Vagina (tissue), 2 donors: Measurements from ENCODE around the gene TBXT. TPM values are rescaled to one million over a fixed set of nuclear protein-coding genes. Genes with fewer than 3 reads are reported as not detected.

Source experiments
- DNase-seq, 2 donors: peaks; one replicate each; pipeline ENCODE4 v3.0.0-alpha.2; 2017; ENCODE audit errors: extremely low spot score in 2 of 2
- H3K27ac ChIP-seq: fragments of 200-600 bp; sonication (generic); one replicate; pipeline ENCODE4 v1.5.1; 2019
- H3K27me3 ChIP-seq: fragments of 200-600 bp; sonication (generic); one replicate; pipeline ENCODE4 v1.5.1; 2019
- H3K36me3 ChIP-seq, 2 donors: fragments of 200-600 bp; sonication (generic); one replicate each; pipeline ENCODE4 v1.5.1; 2017 to 2019
- H3K4me1 ChIP-seq: fragments of 200-600 bp; sonication (generic); one replicate; pipeline ENCODE4 v1.5.1; 2019
- H3K4me3 ChIP-seq, 2 donors: fragments of 200-600 bp; sonication (generic); 1 replicate in 1 of 2; 2 replicates in 1 of 2; pipeline ENCODE4 v1.5.1; 2016 to 2019
- H3K9me3 ChIP-seq: fragments of 200-600 bp; sonication (generic); one replicate; pipeline ENCODE4 v1.5.1; 2019
- CTCF ChIP-seq, 3 experiments: fragments of 450-650 bp in 2 of 3; fragments of 200-600 bp in 1 of 3; sonication (generic) in 1 of 3; IDR thresholded peaks; one replicate each; pipeline ENCODE4 v1.5.1; 2017 to 2019; ENCODE audit warnings: antibody characterized with exemption in 3 of 3, mild to moderate bottlenecking in 2 of 3, moderate library complexity in 2 of 3
- POLR2A ChIP-seq, 2 donors: fragments of 450-650 bp; IDR thresholded peaks; one replicate each; pipeline ENCODE4 v1.6.1; 2017; ENCODE audit warnings: antibody characterized with exemption in 2 of 2, mild to moderate bottlenecking in 2 of 2, moderate library complexity in 2 of 2
- POLR2AphosphoS5 ChIP-seq, 2 donors: sonication (generic); formaldehyde crosslinking; IDR thresholded peaks; one replicate each; pipeline ENCODE4 v1.9.0; 2017; ENCODE audit warnings: antibody characterized with exemption in 2 of 2, mild to moderate bottlenecking in 2 of 2, low read depth in 1 of 2; ENCODE audit not compliant: insufficient read depth in 1 of 2
- intact Hi-C: fragments of 100-400 bp; cut with DNase I; formaldehyde crosslinking; loops from one replicate; pipeline ENCODE4 v1.15.1; 2023
- total RNA-seq: library from RNA; depleted of rRNA; stranded (reverse); fragments of >200 nt; gene quantifications from one replicate; pipeline ENCODE4 v1.2.3, GENCODE V29; 2016

TBXT gene
- total RNA-seq, 1 donor from 2014 or later: not detected

- TF ChIP-seq POLR2AphosphoS5 (IDR thresholded peaks at IDR 0.05; ENCODE audit: insufficient read depth in 1 of 2, low read depth in 1 of 2) (no peak), POLR2A (IDR thresholded peaks at IDR 0.05) (no peak), CTCF (IDR thresholded peaks at IDR 0.05) (no peak)
- H3K27ac ChIP-seq: no peak overlapping the region
- H3K9me3 ChIP-seq: no peaks in the 10 kb centered on the region
- no peaks in the 10 kb centered on the region for H3K36me3 ChIP-seq
- H3K4me1 ChIP-seq: no peaks in the 10 kb centered on the region
- DNase-seq: no peak
- no peaks in the 10 kb centered on the region for H3K27me3 ChIP-seq
- intact Hi-C loops: no loop called here
- no peak overlapping the region for H3K4me3 ChIP-seq
Measured at GRCh38 chr6:166203641-166204222, 36.1 kb upstream of the TBXT start.

DNA sequence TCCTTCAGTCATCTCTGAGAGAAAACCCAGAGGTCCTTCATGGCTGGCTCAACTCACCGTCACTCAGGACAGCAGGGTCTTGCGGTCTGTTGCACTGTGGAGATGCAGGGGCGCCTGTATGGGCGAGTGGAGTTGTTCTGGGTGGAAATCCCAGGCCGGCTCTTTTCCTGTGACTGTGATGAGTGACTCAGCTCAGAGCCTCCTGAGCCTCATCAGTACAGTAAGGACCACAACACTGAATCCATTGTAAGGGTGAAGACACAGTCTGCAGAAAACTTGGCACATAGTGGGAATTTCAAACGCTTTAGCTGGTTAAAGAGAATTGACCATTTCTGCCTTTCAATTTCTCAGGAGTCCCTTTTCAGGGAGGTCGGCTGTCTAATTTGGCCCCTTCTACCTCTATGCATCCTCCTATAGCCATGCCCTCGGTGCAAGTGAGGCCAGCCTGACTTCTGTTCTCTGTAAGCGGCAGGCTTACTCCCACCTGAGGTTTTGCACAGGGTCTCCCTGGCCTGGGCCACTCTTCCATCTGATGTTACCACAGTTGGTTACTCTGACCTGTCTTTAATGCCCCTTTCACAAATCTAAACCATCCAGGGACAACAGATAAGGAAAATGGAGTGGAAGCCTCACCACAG is 35.5 kb upstream of the TBXT start:
- no peaks in the 10 kb centered on the region for H3K36me3 ChIP-seq
- H3K4me3 ChIP-seq: no peak overlapping the region
- no peaks in the 10 kb centered on the region for H3K4me1 ChIP-seq
- no peak for TF ChIP-seq CTCF (IDR thresholded peaks at IDR 0.05)
- no peak for DNase-seq
- no peak overlapping the region for H3K27ac ChIP-seq
- H3K9me3 ChIP-seq: no peaks in the 10 kb centered on the region
- intact Hi-C loops: no loop called here
- no peaks in the 10 kb centered on the region for H3K27me3 ChIP-seq

GRCh38 chr6:166202321-166202733 is 34.7 kb upstream of the TBXT start:
- H3K9me3 ChIP-seq: no peaks in the 10 kb centered on the region
- H3K36me3 ChIP-seq: no peaks in the 10 kb centered on the region
- TF ChIP-seq CTCF (IDR thresholded peaks at IDR 0.05): no peak
- no peak for TF ChIP-seq POLR2A (IDR thresholded peaks at IDR 0.05)
- no peak for TF ChIP-seq POLR2AphosphoS5 (IDR thresholded peaks at IDR 0.05; ENCODE audit: insufficient read depth in 1 of 2, low read depth in 1 of 2)
- no peak overlapping the region for H3K4me3 ChIP-seq
- intact Hi-C loops: no loop called here
- H3K27ac ChIP-seq: no peak overlapping the region
- no peak for DNase-seq
- H3K4me1 ChIP-seq: no peaks in the 10 kb centered on the region
- H3K27me3 ChIP-seq: no peaks in the 10 kb centered on the region

DNA sequence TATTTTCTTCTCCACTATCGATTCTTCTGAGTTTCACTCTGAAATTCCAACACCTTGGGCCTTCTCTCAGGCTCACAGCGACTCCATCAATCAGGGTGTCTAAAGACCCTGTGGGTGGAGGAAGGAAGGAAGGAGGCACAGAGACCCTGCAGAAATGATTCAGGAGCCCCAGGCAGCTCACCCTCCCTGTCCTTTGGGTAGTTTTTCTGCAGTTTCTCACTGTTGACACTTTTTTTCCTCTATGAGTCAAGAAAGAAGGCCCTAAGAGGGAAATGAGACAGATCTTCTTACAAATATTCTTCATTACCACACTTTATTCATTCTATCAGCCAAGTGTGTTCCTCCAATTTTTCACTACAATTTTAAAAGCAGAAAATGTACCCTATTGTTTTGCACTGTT is 34.2 kb upstream of the TBXT start:
- H3K4me1 ChIP-seq: no peaks in the 10 kb centered on the region
- no peaks in the 10 kb centered on the region for H3K27me3 ChIP-seq
- DNase-seq: no peak
- no peak overlapping the region for H3K27ac ChIP-seq
- intact Hi-C loops: no loop called here
- no peaks in the 10 kb centered on the region for H3K36me3 ChIP-seq
- TF ChIP-seq POLR2A (IDR thresholded peaks at IDR 0.05): no peak
- no peak for TF ChIP-seq CTCF (IDR thresholded peaks at IDR 0.05)
- TF ChIP-seq POLR2AphosphoS5 (IDR thresholded peaks at IDR 0.05; ENCODE audit: insufficient read depth in 1 of 2, low read depth in 1 of 2): no peak
- no peaks in the 10 kb centered on the region for H3K9me3 ChIP-seq
- no peak overlapping the region for H3K4me3 ChIP-seq

GRCh38 chr6:166197361-166197760 is 29.7 kb upstream of the TBXT start:
- Histone ChIP-seq H3K36me3 (no peaks in the 10 kb centered on the region), H3K27me3 (no peaks in the 10 kb centered on the region), H3K27ac (no peak overlapping the region), H3K9me3 (no peaks in the 10 kb centered on the region), H3K4me1 (no peaks in the 10 kb centered on the region), H3K4me3 (no peak overlapping the region)
- TF ChIP-seq POLR2A (IDR thresholded peaks at IDR 0.05) (no peak), POLR2AphosphoS5 (IDR thresholded peaks at IDR 0.05; ENCODE audit: insufficient read depth in 1 of 2, low read depth in 1 of 2) (no peak), CTCF (IDR thresholded peaks at IDR 0.05) (no peak)
- intact Hi-C loops: no loop called here
- DNase-seq: no peak
